HEK293 (cell line): Measurements from ENCODE around the gene NCBP2.

ENCODE experiments used
- CTCF ChIA-PET: fragments of 350-600 bp; formaldehyde crosslinking; extraction: SDS; loops from one replicate; lab custom pipeline; 2021; ENCODE audit warnings: antibody characterized with exemption; lab: Yijun Ruan, JAX
- POLR2A ChIA-PET: fragments of 300-600 bp; formaldehyde crosslinking; extraction: SDS; loops from one replicate; lab custom pipeline; 2020; ENCODE audit warnings: antibody characterized with exemption, inconsistent platforms; lab: Yijun Ruan, JAX
- H3K27ac ChIP-seq: fragments of 200-500 bp; sonication (Bioruptor generic); 2 replicates; pipeline ENCODE4 v1.5.1; 2014; ENCODE audit warnings: low read depth, low read length, control low read depth, inconsistent platforms; ENCODE audit errors: extremely low read depth
- H3K36me3 ChIP-seq, 2 experiments: fragments of 200-500 bp in 1 of 2; sonication (Bioruptor generic) in 1 of 2; 1 replicate in 1 of 2; 2 replicates in 1 of 2; pipeline ENCODE4 v1.5.1; 2014 to 2017; ENCODE audit warnings: inconsistent platforms in 2 of 2, low read length in 2 of 2; ENCODE audit not compliant: control insufficient read depth in 2 of 2, insufficient read depth in 1 of 2
- H3K4me1 ChIP-seq: fragments of 200-500 bp; sonication (Bioruptor generic); 2 replicates; pipeline ENCODE4 v1.5.1; 2014; ENCODE audit warnings: mild to moderate bottlenecking, low read length, inconsistent platforms; ENCODE audit not compliant: control insufficient read depth, insufficient read depth
- H3K4me3 ChIP-seq: 2 replicates; pipeline ENCODE4 v1.5.1; 2011; ENCODE audit warnings: low read depth, mild to moderate bottlenecking, control low read depth, low read length, moderate library complexity
- H3K9me3 ChIP-seq: fragments of 200-500 bp; sonication (Bioruptor generic); 2 replicates; pipeline ENCODE4 v1.5.1; 2014; ENCODE audit warnings: low read depth, low read length, inconsistent platforms; ENCODE audit not compliant: control insufficient read depth, insufficient read depth
- KLF16 ChIP-seq: fragments of 450-650 bp; formaldehyde crosslinking; IDR thresholded peaks from 2 replicates; pipeline ENCODE4 v1.5.1; 2017; ENCODE audit warnings: missing biosample characterization, missing genetic modification characterization
- MEIS1 ChIP-seq: sonication (generic); formaldehyde crosslinking; IDR thresholded peaks from 2 replicates; pipeline ENCODE4 v1.8.1; 2022; ENCODE audit warnings: missing genetic modification reagents, mild to moderate bottlenecking, borderline replicate concordance
- SCRT2 ChIP-seq: fragments of 450-650 bp; formaldehyde crosslinking; IDR thresholded peaks from 2 replicates; pipeline ENCODE4 v1.5.1; 2016; ENCODE audit warnings: missing biosample characterization, missing genetic modification characterization
- WT1 ChIP-seq: fragments of 450-650 bp; formaldehyde crosslinking; IDR thresholded peaks from 2 replicates; pipeline ENCODE4 v1.5.1; 2016; ENCODE audit warnings: missing biosample characterization, missing genetic modification characterization
- ZFP3 ChIP-seq: fragments of 450-650 bp; formaldehyde crosslinking; IDR thresholded peaks from 2 replicates; pipeline ENCODE4 v1.5.1; 2016; ENCODE audit warnings: low read depth, missing biosample characterization, missing genetic modification characterization
- ZFP41 ChIP-seq: fragments of 450-650 bp; formaldehyde crosslinking; IDR thresholded peaks from 2 replicates; pipeline ENCODE4 v1.5.1; 2016; ENCODE audit warnings: missing biosample characterization, missing genetic modification characterization, borderline replicate concordance
- ZNF138 ChIP-seq: fragments of 450-650 bp; formaldehyde crosslinking; IDR thresholded peaks from 2 replicates; pipeline ENCODE4 v1.5.1; 2016; ENCODE audit warnings: missing biosample characterization, missing genetic modification characterization, borderline replicate concordance
- ZNF18 ChIP-seq: fragments of 450-650 bp; formaldehyde crosslinking; IDR thresholded peaks from 2 replicates; pipeline ENCODE4 v1.5.1; 2016; ENCODE audit warnings: missing biosample characterization, missing genetic modification characterization
- ZNF211 ChIP-seq: fragments of 450-650 bp; formaldehyde crosslinking; IDR thresholded peaks from 2 replicates; pipeline ENCODE4 v1.5.1; 2016; ENCODE audit warnings: low read depth, missing biosample characterization, missing genetic modification characterization
- ZNF488 ChIP-seq: fragments of 450-650 bp; formaldehyde crosslinking; IDR thresholded peaks from 2 replicates; pipeline ENCODE4 v1.5.1; 2016; ENCODE audit warnings: missing biosample characterization, missing genetic modification characterization
- ZNF792 ChIP-seq: fragments of 450-650 bp; formaldehyde crosslinking; IDR thresholded peaks from 2 replicates; pipeline ENCODE4 v1.5.1; 2016; ENCODE audit warnings: missing biosample characterization, missing genetic modification characterization
- ZSCAN5A ChIP-seq: fragments of 450-650 bp; formaldehyde crosslinking; IDR thresholded peaks from 2 replicates; pipeline ENCODE4 v1.5.1; 2016; ENCODE audit warnings: missing biosample characterization, missing genetic modification characterization
- ZXDB ChIP-seq: fragments of 450-650 bp; formaldehyde crosslinking; IDR thresholded peaks from 2 replicates; pipeline ENCODE4 v1.5.1; 2016; ENCODE audit warnings: missing biosample characterization, missing genetic modification characterization
- TF ChIP-seq, protein P1 (sequence below): fragments of 450-650 bp; formaldehyde crosslinking; IDR thresholded peaks from 2 replicates; pipeline ENCODE4 v1.5.1; 2016; ENCODE audit warnings: missing biosample characterization, missing genetic modification characterization, low read depth
- TF ChIP-seq, protein P2 (sequence below): fragments of 450-650 bp; formaldehyde crosslinking; IDR thresholded peaks from 2 replicates; pipeline ENCODE4 v1.5.1; 2017; ENCODE audit warnings: missing biosample characterization, missing genetic modification characterization

Gene NCBP2

GRCh38 chr3:196886144-196886543 is 56.2 kb downstream of the NCBP2 start:
- H3K36me3 ChIP-seq, result peaks cover 0 to 29% of the 10 kb centered on the region in 2 experiments; a peak in 2 of 3 replicates
- POLR2A ChIA-PET, result interaction anchor here (0.8 to 1.2 kb wide), 2 partner anchors 17 to 18 kb away, joined by 4 to 5 read pairs; partner anchors contain the start of gene SENP5
- no peak overlapping the region for H3K4me3 ChIP-seq
- CTCF ChIA-PET, result no interaction called here
- H3K9me3 ChIP-seq, result no peaks in the 10 kb centered on the region
- no peaks in the 10 kb centered on the region for H3K4me1 ChIP-seq
- H3K27ac ChIP-seq, result no peak overlapping the region
- TF ChIP-seq ZNF488 (tag by site-specific recombination), result no peak
- TF ChIP-seq, protein P1, sequence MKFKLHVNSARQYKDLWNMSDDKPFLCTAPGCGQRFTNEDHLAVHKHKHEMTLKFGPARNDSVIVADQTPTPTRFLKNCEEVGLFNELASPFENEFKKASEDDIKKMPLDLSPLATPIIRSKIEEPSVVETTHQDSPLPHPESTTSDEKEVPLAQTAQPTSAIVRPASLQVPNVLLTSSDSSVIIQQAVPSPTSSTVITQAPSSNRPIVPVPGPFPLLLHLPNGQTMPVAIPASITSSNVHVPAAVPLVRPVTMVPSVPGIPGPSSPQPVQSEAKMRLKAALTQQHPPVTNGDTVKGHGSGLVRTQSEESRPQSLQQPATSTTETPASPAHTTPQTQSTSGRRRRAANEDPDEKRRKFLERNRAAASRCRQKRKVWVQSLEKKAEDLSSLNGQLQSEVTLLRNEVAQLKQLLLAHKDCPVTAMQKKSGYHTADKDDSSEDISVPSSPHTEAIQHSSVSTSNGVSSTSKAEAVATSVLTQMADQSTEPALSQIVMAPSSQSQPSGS (tag by site-specific recombination), result no peak
- no peak for TF ChIP-seq ZXDB
- TF ChIP-seq ZNF211, result no peak
- TF ChIP-seq SCRT2, result no peak
- TF ChIP-seq, protein P2, sequence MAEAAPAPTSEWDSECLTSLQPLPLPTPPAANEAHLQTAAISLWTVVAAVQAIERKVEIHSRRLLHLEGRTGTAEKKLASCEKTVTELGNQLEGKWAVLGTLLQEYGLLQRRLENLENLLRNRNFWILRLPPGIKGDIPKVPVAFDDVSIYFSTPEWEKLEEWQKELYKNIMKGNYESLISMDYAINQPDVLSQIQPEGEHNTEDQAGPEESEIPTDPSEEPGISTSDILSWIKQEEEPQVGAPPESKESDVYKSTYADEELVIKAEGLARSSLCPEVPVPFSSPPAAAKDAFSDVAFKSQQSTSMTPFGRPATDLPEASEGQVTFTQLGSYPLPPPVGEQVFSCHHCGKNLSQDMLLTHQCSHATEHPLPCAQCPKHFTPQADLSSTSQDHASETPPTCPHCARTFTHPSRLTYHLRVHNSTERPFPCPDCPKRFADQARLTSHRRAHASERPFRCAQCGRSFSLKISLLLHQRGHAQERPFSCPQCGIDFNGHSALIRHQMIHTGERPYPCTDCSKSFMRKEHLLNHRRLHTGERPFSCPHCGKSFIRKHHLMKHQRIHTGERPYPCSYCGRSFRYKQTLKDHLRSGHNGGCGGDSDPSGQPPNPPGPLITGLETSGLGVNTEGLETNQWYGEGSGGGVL (tag by site-specific recombination), result no peak
- no peak for TF ChIP-seq ZFP41 (tag by site-specific recombination)
- TF ChIP-seq ZSCAN5A (tag by site-specific recombination), result no peak
- TF ChIP-seq KLF16 (tag by site-specific recombination), result no peak
- no peak for TF ChIP-seq ZNF792
- no peak for TF ChIP-seq ZNF18
- TF ChIP-seq ZNF138 (tag by site-specific recombination), result no peak
- TF ChIP-seq MEIS1, result no peak
- TF ChIP-seq ZFP3 (tag by site-specific recombination), result no peak
- no peak for TF ChIP-seq WT1 (tag by site-specific recombination)
